Stimulated activated CD8-positive, alpha-beta memory T cell treated with anti-CD3 and anti-CD28 coated beads, Interleukin-4, amount 100 ng/mL, for 48 hours (primary cell): Measurements from ENCODE around the gene RNF151.
A peak's percentile ranks its signal among the peaks of the same experiment; 100 is the strongest.
"Not testable (repeated sequence)": the region's sequence is repeated elsewhere in the genome, so short reads cannot be mapped to it uniquely, and the experiment has no call there.

Source experiments
- DNase-seq: peaks from one replicate; pipeline ENCODE4 v3.0.0-alpha.2; 2020

The RNF151 gene

GRCh38 chr16:1939833-1940232 is 26.8 kb upstream of the RNF151 start:
- not testable (repeated sequence) for DNase-seq

- DNase-seq = no peak
Measured at GRCh38 chr16:1940273-1941161, 26.1 kb upstream of the RNF151 start.

GRCh38 chr16:1941162-1942046 is 25.3 kb upstream of the RNF151 start:
- DNase-seq = no peak

- peak; percentile 36 for DNase-seq
Measured at GRCh38 chr16:1942047-1942809, 24.4 kb upstream of the RNF151 start.

GRCh38 chr16:1942810-1943726 is 23.6 kb upstream of the RNF151 start, which contains the start of gene MSRB1:
TSS of gene MSRB1 (minus strand) at chr16:1943199. CDS start at chr16:1943156, 43 bp downstream.
- peak; percentile 100 for DNase-seq

GRCh38 chr16:1944612-1945199 is 21.9 kb upstream of the RNF151 start:
- no peak for DNase-seq

GRCh38 chr16:1945559-1946391 is 20.9 kb upstream of the RNF151 start:
- no peak for DNase-seq

GRCh38 chr16:1946495-1947368 is 19.9 kb upstream of the RNF151 start:
- DNase-seq = no peak

GRCh38 chr16:1947369-1947670 is 19.3 kb upstream of the RNF151 start:
- no peak for DNase-seq

GRCh38 chr16:1949507-1949906 is 17.1 kb upstream of the RNF151 start:
- no peak for DNase-seq

- no peak for DNase-seq
Measured at GRCh38 chr16:1950047-1950446, 16.6 kb upstream of the RNF151 start.

GRCh38 chr16:1950559-1950958 is 16.1 kb upstream of the RNF151 start:
- no peak for DNase-seq

- no peak for DNase-seq
Measured at GRCh38 chr16:1953734-1954133, 12.9 kb upstream of the RNF151 start.

GRCh38 chr16:1957434-1958142 is 9.1 kb upstream of the RNF151 start:
- not testable (repeated sequence) for DNase-seq

GRCh38 chr16:1958143-1958491 is 8.5 kb upstream of the RNF151 start:
- DNase-seq = not testable (repeated sequence)

- peak; percentile 35 for DNase-seq
Measured at GRCh38 chr16:1958715-1959268, 7.9 kb upstream of the RNF151 start.

- DNase-seq = peak; percentile 97
Measured at GRCh38 chr16:1959269-1960039, 7.2 kb upstream of the RNF151 start, which contains the start of gene NDUFB10. TSS of gene NDUFB10 (plus strand) at chr16:1959538. CDS start at chr16:1959625, 87 bp downstream.
